ENCODE measurements around the gene GPRC5D.

- TF ChIP-seq EZH2 (IDR thresholded peaks at IDR 0.05; ENCODE audit: insufficient read depth, poor library complexity, severe bottlenecking), result no peak
- no peak for TF ChIP-seq EZH2phosphoT487 (IDR thresholded peaks at IDR 0.05; ENCODE audit: insufficient read depth, low read depth)
Observed at GRCh38 chr12:12922978-12923377, 29.0 kb downstream of the GPRC5D start.
